Measurements from ENCODE around the gene LIMCH1. TPM values are rescaled to one million over a fixed set of nuclear protein-coding genes. Genes with fewer than 3 reads are reported as not detected.

LIMCH1 gene
- total RNA-seq, 1 experiment from 2014 or later = 3.3 TPM

- H2BK15ac ChIP-seq (ENCODE audit: low read depth, low read length) = no peak overlapping the region
- no CpG with 5 or more reads among the region's 3 CpGs for WGBS (ENCODE audit: extremely low coverage, insufficient read length, low lambda C conversion rate)
Measured at GRCh38 chr4:41602113-41602512, 64.2 kb downstream of the LIMCH1 start.

More at GRCh38 chr4:41602113-41602512, 64.2 kb downstream of the LIMCH1 start:
- Mint-ChIP-seq H3K9me3 (no peaks in the 10 kb centered on the region), H3K27ac (no peak overlapping the region), H3K4me1 (peaks cover 6 to 7% of the 10 kb centered on the region in 2 experiments), H3K27me3 (ENCODE audit: low read depth) (peaks cover 2% of the 10 kb centered on the region), H3K4me3 (no peak overlapping the region), H3K36me3 (ENCODE audit: insufficient read depth in 1 of 3, low read depth in 3 of 3) (no peaks in the 10 kb centered on the region)
- H3K9me3 ChIP-seq (ENCODE audit: control insufficient read depth, low read depth, low read length) = no peaks in the 10 kb centered on the region
- H3K27ac ChIP-seq (ENCODE audit: insufficient read length, low read depth, low read length) = no peak overlapping the region
- no peak overlapping the region for H3K4me2 ChIP-seq (ENCODE audit: insufficient read depth, insufficient read length, low read length)
- no peak overlapping the region for H3K4ac ChIP-seq (ENCODE audit: low read depth, low read length)
- H3T11ph ChIP-seq (ENCODE audit: low read length) = no peak overlapping the region
- no peak overlapping the region for H2BK12ac ChIP-seq (ENCODE audit: insufficient read length, low read depth, low read length)
- no peaks in the 10 kb centered on the region for H3K4me1 ChIP-seq (ENCODE audit: insufficient read depth, low read length)
- H3K9ac ChIP-seq (ENCODE audit: extremely low read depth, insufficient read length, low read length) = no peak overlapping the region
- no peak overlapping the region for H4K5ac ChIP-seq (ENCODE audit: insufficient read length, low read depth, low read length)
- no peak overlapping the region for H3K18ac ChIP-seq (ENCODE audit: insufficient read length, low read depth, low read length)
- no peaks in the 10 kb centered on the region for H3K79me1 ChIP-seq (ENCODE audit: insufficient read depth, low read depth, low read length, poor library complexity, severe bottlenecking)
- H3K23me2 ChIP-seq (ENCODE audit: insufficient read length, low read depth, low read length, poor library complexity, severe bottlenecking) = no peaks in the 10 kb centered on the region
- H4K8ac ChIP-seq (replicated peaks; ENCODE audit: insufficient read length, low read depth, low read length) = no peak overlapping the region
- TF ChIP-seq, protein P1, sequence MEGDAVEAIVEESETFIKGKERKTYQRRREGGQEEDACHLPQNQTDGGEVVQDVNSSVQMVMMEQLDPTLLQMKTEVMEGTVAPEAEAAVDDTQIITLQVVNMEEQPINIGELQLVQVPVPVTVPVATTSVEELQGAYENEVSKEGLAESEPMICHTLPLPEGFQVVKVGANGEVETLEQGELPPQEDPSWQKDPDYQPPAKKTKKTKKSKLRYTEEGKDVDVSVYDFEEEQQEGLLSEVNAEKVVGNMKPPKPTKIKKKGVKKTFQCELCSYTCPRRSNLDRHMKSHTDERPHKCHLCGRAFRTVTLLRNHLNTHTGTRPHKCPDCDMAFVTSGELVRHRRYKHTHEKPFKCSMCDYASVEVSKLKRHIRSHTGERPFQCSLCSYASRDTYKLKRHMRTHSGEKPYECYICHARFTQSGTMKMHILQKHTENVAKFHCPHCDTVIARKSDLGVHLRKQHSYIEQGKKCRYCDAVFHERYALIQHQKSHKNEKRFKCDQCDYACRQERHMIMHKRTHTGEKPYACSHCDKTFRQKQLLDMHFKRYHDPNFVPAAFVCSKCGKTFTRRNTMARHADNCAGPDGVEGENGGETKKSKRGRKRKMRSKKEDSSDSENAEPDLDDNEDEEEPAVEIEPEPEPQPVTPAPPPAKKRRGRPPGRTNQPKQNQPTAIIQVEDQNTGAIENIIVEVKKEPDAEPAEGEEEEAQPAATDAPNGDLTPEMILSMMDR (conservative IDR thresholded peaks at IDR 0.05) = no peak
- H4K20me1 ChIP-seq (ENCODE audit: control insufficient read depth, insufficient read depth, insufficient read length) = no peaks in the 10 kb centered on the region
- no peaks in the 10 kb centered on the region for H3K27me3 ChIP-seq (ENCODE audit: insufficient read depth, low read length)
- no peak overlapping the region for H3K56ac ChIP-seq (ENCODE audit: insufficient read length, low read depth, low read length)
- no peak for DNase-seq
- H2AK5ac ChIP-seq (ENCODE audit: insufficient read length, low read length) = no peak overlapping the region
- H3K23ac ChIP-seq (ENCODE audit: insufficient read length, low read depth, low read length) = no peak overlapping the region
- H3K79me2 ChIP-seq (ENCODE audit: insufficient read depth, low read length) = no peaks in the 10 kb centered on the region
- H4K91ac ChIP-seq (ENCODE audit: insufficient read length, low read depth, low read length) = no peak overlapping the region
- H3K14ac ChIP-seq (ENCODE audit: insufficient read depth, low read length) = no peak overlapping the region
- no peak overlapping the region for H2BK5ac ChIP-seq (ENCODE audit: insufficient read length, low read length)
- H2AFZ ChIP-seq (ENCODE audit: low read length) = no peak overlapping the region
- no peak overlapping the region for H2BK20ac ChIP-seq (ENCODE audit: low read depth, low read length, poor library complexity, severe bottlenecking)
- no peak overlapping the region for H2BK120ac ChIP-seq (ENCODE audit: low read depth, low read length, poor library complexity, severe bottlenecking)
